Astrocyte of the hippocampus (primary cell): Measurements from ENCODE around the gene SGSM1.
"Not testable (repeated sequence)": the region's sequence is repeated elsewhere in the genome, so short reads cannot be mapped to it uniquely, and the experiment has no call there.

Experiments used
- DNase-seq: peaks from one replicate; pipeline ENCODE4 v3.0.0; 2011; ENCODE audit warnings: low read depth, low spot score

SGSM1 gene

DNA sequence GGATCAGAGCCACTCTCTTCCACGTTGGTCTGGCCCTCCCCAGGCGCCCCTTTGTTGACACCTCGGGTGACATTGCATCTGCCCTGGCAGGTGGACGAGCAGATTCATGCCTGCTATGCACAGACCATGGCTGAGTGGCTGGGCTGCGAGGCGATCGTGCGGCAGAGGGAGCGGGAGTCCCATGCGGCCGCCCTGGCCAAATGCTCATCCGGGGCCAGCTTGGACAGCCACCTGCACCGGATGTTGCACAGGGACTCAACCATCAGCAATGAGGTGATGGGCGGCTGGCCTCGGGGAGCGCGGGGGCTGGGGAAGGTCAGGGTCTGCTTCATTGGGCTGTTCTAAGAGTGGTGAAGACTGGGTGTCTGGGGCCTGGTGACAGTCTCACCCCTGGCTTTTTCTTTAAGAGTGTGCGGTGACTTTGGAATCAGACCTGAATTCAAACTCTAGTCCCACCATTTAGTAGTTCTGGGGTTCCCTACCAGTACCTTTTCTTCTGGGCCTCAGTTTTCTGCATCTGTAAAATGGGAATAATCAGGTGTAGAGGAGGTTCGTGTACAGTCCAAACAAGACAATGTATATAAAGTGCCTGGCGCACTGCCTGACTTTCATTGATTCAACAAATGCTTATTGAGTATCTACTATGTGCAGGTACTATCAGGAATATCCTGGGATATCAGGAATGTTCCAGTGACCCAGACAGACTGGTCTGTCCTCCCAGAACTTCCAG lies 87.5 kb downstream of the SGSM1 start:
- DNase-seq = no peak

DNA sequence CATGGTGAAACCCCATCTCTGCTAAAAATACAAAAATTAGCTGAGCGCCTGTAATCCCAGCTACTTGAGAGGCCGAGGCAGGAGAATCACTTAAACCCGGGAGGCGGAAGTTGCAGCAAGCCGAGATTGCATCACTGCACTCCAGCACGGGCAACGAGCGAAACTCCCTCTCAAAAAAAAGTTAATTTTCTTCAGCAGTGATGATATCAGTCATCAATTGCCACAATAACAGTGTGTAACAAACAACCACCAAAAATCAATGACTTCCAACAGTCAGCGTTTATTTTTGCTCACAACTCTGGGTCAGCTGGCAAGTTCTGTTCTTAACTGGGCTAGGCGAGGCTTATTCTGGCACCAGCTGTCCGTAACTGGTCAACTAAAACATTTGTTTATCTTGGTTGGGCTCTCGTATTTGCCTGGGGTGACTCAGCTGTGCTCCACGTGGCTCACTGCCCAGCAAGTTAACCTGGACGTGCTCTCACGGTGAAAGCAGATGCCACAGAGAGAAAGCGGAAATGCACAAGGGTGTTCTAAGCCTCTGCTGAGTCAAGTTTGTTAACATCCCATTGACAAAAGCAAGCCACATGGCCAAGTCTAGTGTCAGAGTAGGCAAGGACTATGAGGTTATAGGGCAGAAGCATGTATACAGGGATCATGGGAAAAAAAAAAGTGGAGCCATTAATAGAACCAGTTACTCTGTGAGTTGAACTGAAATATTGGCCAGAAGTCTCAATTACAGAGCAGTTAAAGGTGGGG lies 88.4 kb downstream of the SGSM1 start:
- peak; percentile 96 for DNase-seq

DNA sequence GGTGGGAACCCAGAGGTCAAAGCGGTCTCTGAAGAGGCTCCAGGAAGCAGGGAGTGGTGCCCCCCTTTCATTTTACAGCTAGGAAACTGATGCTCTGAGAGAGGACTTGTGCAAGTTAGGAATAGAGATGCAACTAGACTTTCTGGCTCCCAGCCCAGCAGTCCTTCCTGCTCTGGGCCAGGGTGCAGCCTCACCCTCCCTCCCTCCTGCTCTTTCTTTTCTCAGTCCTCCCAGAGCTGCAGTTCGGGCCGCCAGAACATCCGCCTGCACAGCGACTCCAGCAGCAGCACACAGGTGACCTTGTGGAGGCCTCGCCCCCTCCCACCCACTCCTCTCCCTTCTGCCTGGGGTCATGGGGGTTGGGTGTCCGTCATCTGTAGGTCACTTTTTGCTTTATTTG lies 89.0 kb downstream of the SGSM1 start:
- peak; percentile 70 for DNase-seq

DNA sequence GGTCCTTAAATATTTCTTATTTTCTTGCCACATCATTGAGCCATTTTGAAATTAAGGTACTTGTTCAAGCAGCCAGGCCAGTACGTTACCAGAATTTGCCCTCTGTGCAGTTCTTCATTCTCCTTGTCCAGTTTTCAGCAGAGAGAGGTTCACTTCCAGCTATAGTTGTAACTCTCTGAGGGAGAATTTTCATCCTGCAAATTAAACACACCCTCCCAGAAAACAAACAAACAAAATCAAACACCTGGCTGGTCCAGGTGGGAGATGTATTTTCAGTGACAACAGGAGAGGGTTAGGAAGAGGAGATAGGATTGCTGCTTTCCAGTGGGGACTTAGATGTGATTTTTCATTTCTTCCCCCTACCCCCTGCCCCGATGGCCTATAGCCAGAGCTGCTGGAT lies 95.4 kb downstream of the SGSM1 start:
- no peak for DNase-seq

DNA sequence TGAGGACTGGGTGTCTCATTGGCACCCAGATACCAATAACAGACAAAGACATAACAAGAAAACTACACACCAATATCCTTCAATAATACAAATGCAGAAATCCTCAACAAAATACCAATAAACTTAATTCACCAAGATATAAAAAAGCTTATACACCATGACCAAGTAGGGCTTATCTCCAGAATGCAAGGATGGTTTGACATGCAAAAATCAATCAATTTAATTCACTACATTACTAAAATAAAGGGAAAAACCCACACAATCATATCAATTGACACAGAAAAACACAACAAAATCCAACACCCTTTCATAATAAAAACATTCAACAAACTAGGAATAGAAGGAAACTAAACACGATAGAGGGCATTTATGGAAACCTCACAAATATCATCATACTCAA lies 99.9 kb downstream of the SGSM1 start:
- DNase-seq = no peak

DNA sequence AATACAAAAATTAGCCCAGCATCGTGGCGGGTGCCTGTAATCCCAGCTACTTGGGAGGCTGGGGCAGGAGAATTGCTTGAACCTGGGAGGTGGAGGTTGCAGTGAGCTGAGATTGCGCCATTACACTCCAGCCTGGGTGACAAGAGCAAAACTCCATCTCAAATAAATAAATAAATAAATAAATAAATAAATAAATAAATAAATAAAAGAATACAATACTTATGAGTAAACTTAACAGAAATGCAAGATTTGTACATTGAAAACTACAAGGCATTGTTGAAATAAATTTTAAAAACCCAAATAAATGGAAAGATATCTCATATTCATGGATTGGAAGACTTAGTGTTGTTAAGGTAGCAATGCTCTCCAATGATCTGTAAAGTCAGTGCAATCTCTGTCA lies 101.1 kb downstream of the SGSM1 start:
- not testable (repeated sequence) for DNase-seq

DNA sequence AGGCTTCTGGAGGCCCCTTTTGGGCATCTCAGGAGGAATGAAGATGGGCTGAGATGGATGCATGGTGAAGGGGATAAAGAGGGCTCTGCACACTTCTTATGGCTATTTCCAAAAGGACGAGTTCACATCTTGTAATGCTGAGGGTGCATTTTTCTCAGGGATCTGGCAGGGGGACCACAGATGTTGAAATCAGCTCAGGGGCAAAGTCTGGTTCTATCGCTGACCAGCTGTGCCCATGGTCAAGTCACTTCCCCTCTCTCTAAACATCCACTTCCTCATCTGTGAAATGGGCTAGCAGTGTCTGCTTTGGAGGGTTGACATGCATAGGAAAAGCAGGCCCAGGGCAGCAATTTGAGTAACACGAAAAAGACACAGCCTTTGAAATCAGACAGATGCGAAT lies 114.0 kb downstream of the SGSM1 start:
- no peak for DNase-seq

DNA sequence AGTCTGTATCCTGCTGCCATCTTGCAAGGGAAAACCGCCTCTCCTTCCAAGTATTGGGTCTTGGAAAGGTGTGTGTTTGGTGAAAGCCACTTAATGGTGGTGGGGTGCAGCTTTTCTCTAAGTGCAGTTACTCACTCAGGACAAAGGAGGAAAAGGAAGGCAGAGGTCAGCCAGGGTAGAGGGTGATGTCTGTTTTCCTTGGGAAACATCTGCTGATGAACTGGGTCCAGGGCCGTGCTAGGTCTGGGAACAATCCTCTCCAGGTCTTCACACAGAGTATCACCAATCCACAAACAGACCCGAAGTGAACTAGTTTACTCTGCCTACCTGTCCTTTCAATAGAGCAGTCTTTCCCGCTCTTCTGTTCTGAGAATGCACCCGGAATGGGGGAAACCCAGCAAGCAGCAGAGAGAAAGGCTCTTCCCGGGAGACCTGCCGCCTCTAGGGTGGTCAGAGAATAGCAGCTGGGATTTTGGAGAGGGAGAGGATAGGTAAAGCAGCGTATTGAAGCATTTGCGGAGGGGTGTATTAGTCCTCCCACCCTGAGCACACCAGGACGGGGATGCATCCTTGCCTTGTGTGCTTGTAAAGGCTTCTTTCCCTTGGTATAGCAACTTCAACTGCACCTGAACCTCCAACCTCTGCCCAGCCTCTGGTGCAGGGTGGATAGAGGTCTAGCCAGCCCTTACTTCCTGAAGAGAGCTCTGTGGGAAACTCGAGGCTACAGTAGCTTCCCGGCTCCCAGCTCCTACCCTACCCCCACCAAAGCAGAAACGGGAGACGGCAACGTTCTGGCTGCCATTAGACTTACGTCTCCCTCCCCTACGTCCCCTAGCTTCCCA lies 119.8 kb downstream of the SGSM1 start:
- DNase-seq = no peak

DNA sequence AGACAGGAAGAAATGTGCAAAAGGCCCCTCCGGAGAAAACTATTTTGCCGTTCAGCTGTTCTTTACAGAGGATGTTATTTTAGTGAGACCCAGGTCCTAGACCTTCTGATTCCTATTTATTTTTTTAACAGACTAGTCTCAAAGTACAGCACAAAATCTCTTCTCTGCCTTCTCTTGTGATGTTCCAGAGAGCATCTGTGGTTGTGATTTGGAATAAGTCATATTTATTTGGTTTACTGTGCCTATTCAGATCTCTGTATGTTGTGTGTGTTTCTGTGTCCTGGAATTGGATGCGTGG lies 120.4 kb downstream of the SGSM1 start:
- DNase-seq = no peak

DNA sequence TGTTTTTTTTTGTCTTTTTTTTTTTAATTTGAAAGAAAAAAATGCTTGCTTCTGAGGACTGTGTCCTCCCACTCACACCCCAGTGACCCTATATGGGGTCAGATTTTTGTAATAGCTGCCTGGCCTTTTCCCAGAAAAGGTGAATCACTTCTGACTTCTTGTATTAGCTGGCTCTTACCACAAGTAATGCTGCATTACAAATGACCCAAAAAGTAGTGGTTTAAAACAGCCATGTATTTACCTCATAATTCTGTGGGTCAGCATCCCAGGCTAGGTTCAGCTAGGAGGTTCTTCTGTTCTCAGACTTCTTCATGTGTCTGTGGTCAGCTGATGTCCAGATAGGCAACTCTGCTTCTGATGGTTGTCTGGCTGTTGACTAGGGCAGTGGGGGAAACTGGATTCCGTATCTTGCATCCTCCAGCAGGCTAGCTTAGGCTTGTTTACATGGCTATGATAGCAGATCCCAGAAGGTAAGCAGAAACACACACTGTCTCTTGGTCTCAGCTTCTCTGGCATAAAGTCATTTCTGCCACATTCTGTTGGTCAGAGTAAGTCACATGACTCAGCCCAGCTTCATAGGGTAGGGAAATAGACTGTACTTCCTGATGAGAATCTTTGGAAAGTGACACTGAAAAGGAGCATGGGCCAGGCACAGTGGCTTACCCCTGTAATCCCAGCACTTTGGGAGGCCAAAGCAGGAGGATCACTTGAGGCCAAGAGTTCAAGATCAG lies 121.0 kb downstream of the SGSM1 start:
- DNase-seq = peak; percentile 11

DNA sequence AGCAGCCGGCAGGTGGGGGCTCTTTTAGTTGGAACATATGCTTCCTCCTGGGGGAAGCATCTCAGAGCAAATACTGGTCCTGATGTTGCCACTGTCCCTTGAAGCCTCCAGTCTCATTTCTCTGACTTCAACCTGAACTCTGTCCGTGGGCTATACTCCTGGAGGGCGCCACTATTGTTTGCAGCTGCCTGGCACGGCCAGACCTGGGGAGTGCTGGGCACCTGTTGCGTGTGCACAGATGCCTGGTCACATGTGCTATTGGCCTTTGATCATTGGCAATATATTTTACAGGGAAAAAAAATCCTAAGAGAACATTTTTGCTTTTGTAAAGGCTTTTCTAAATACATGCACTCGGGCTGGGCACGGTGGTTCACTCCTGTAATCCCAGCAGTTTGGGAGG lies 122.3 kb downstream of the SGSM1 start:
- no peak for DNase-seq

DNA sequence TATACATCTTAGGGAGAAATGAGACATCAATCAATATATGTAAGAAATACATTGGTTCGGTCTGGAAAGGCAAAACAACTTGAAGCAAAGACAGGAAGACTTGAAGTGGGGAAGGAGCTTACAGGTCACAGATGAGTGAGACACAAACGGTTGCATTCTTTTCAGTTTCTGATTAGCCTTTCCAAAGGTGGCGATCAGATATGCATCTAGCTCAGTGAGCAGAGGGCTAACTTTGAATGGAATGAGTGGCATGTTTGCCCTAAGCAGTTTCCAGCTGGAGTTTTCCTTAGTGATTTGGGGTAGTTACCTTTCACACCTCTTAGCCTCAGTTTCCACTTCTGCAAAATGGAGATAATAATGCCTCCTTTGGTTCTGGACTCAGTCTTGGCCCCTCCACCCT lies 124.7 kb downstream of the SGSM1 start:
- no peak for DNase-seq

DNA sequence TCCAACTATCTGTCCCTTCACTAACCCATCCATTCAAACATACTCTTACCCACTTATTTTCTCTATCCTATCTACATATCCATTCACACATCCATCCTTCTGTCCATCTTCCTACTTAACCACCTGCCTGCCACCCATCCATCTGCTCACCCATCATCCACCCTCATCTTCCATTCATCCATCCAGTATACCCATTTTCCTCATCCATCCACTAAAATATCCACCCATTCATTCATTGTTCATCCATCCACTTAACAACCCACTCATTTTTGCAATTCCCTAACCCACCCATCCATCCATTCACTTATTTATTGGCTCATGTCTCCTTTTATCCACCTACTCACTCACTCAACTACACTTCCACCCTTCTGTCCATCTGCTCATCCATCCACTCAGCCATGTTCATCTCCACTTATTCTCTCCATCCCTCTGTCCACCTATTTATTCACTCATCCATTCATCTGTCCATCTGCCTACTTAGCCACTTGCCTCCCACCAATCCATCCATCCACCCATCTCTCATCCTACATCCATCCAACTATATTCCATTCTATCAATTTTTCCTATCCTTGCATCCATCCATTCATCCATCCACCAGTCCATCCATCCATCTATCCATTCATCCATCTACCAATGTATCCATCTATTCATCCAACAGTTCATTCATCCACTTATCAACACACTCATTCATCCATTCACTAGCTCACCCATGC lies 129.9 kb downstream of the SGSM1 start:
- DNase-seq = no peak

DNA sequence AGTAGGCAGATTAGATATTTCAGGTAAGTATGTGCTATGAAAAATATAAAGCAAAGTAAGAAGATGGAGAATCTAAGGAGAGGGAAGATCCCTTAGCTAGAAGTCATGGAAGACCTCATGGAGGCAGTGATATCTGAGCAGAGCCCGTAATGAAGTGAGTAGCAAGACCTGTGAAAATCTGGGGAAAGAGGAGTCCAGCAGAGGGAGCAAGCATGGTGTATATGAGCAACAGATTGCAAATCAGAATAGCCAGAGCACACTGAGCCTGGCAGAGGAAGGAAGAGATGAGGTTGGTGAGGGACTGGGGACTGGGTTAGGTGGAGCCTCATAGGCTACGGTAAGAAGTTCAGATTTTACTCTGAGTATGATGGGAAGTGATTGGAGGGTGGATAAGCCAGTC lies 131.1 kb downstream of the SGSM1 start:
- peak; percentile 34 for DNase-seq

DNA sequence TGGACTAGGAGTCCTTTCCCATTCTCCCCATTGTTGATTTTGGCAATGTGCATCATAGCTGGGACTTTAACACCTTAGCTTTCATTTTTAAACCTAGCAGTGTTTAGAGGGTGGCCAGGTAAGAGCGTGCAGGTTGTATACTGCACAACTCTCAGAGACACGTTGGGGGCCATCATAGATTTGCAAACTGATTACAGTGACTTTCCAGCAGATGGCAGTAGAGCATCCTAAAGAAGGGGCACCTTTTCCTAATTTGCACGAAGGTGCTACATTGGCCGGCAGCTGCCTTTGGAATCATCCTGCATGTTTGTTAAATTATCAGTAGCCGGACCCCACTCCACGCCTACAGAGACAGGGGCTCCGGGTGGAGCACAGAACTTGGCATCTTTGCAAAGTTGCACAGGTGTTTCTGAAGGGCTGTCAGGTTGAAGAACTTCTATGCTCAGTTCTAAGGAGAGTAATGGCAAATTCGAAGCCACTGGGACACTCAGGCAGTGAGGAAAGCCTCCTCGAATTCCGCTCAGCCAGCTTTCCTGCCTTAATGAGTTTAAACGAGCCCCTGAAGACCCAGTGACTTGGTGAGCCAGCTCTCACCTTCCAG lies 132.8 kb downstream of the SGSM1 start:
- DNase-seq = peak; percentile 64

DNA sequence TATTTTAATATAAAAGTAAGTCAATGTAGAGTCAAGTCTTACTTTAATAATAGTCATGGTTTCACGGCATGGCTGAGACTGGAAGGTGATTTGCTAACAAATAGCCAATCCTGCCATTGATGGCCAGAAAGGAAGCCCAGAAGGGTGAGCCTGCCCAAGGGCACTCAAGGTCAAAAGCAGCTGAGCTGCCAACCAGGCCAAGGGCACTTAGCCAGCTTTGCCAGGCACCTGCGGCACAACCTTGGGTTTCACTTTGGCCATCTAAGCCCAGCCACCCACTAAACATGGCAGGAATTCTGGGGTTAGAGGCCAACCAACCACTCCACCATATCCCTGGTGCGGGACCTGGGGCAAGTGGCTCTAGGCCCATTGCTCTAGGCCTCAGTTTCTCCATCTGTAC lies 136.3 kb downstream of the SGSM1 start:
- DNase-seq = no peak

DNA sequence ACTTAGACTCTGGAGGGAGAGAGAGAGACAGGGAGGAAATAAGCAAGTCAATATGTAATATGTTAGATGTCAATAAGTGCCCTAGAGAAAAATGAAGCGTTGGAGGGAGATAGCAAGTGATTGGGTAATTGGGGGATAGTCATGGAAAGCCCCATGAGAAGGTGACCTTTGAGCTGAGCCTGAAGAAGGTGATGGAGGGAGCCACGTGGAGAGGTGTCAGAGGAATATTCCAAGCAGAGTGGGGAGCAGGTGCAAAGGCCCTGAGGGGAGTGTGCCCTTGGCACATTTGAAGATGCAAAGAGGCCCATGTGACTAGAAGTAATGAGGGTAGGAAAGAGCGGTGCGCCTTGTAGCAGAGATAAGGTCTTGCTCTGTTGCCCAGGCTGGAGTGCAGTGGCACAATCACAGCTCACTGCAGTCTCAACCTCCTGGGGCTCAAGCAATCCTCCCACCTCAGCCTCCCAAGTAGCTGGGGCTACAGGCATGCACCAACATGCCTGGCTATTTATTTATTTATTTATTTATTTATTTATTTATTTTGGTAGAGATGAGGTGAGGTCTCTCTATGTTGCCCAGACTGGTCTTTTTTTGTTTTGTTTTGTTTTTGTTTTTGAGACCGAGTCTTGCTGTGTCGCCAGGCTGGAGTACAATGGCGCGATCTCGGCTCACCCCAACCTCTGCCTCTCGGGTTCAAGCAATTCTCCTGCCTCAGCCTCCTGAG lies 138.4 kb downstream of the SGSM1 start:
- DNase-seq = no peak

DNA sequence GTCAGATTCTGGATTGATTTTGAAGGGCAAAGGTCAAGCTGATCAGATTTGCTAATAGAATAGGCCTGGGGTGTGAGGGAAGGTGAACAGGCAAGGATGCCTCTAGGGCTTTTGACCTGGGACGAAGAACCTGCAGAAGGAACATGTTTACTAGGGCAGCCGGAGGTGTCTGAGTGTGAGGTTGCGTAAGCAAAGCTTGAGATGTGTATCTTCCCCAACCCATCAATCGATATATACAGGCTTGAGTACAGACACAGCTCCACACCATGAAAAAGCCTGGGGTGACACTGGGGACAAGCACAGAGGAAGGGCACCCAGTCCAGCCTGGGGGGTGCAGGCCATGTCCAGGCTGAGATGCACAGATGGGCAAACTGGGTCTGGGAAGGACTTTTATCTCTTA lies 139.4 kb downstream of the SGSM1 start:
- no peak for DNase-seq

DNA sequence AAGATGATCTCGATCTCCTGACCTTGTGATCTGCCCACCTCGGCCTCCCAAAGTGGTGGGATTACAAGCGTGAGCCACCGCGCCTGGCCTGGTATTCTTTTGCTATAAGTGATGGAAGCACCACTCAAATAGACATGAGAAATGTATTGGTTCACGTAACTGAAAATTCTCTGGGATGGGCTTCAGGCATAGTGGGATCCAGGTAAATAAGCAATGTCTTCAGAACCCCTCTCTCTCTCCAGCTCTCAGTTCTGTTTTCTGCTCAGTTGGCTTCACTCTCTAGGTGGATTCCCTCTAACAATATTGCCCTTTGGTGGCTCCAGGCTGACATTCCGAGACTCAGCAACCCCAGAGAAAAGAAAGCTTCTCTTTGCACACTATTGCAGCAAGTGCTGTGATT lies 141.4 kb downstream of the SGSM1 start:
- no peak for DNase-seq

DNA sequence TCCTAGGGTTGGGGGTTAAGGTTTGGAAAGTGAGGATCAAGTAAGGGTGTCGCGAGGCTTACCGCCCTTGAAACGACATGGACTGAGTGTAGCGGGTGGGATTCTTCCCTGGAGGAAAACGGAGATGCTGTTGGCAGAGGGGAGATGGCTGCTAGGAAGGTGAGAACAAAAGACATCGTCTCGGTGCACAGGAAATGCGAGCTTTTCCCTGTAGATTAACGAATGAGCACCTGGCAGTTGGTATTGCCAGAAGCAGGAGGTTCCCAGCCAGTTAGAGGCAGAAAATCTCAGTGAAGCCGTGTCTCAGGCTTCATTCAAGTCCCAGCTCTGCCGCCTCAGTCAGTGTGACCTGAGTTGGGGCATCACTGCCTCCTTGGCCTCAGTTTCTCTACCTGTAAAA lies 141.9 kb downstream of the SGSM1 start:
- DNase-seq = no peak
